DND-41 (cell line): Measurements from ENCODE around the gene ZNF33A.

Source experiments
- CTCF ChIP-seq: IDR thresholded peaks from 2 replicates; pipeline ENCODE4 v1.5.1; 2012; ENCODE audit warnings: borderline replicate concordance, low read length, moderate library complexity, mild to moderate bottlenecking; ENCODE audit not compliant: poor library complexity, severe bottlenecking; ENCODE audit errors: extremely low read depth
- EZH2 ChIP-seq: IDR thresholded peaks from 3 replicates; pipeline ENCODE4 v1.6.1; 2012; ENCODE audit warnings: borderline replicate concordance, low read depth, mild to moderate bottlenecking, moderate library complexity, low read length, inconsistent platforms; ENCODE audit not compliant: severe bottlenecking

DNA sequence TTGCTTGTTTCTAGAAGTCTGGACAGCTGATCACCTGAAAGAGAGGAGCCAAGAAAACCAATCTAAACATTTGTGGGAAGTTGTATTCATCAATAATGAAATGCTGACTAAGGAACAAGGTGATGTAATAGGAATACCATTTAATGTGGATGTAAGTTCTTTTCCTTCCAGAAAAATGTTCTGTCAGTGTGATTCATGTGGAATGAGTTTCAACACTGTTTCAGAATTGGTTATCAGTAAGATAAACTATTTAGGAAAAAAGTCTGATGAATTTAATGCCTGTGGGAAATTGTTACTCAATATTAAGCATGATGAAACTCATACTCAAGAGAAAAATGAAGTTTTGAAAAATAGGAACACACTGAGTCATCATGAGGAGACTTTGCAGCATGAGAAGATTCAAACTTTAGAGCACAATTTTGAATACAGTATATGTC, 43.9 kb downstream of the ZNF33A start:
- TF ChIP-seq EZH2 (no peak), CTCF (no peak)
